MM.1S (cell line): ENCODE data around the gene TMEM169.

Experiments used
- CTCF ChIP-seq: fragments of 300-600 bp; sonication (generic); IDR thresholded peaks from 2 replicates; pipeline ENCODE4 v1.5.1; 2016; ENCODE audit warnings: antibody characterized with exemption, low read length, mixed read lengths
- EZH2 ChIP-seq: fragments of 300-600 bp; sonication (generic); optimal IDR thresholded peaks from 2 replicates; pipeline ENCODE3; 2017; ENCODE audit warnings: low read depth, mild to moderate bottlenecking, antibody characterized with exemption, low read length, mixed read lengths
- EZH2phosphoT487 ChIP-seq: fragments of 300-600 bp; sonication (generic); IDR thresholded peaks from 2 replicates; pipeline ENCODE4 v1.6.1; 2018; ENCODE audit warnings: antibody characterized with exemption, low read length

GRCh38 chr2:216066230-216066629, 15.5 kb upstream of the TMEM169 start:
- no peak for TF ChIP-seq EZH2
- no peak for TF ChIP-seq CTCF
- TF ChIP-seq EZH2phosphoT487: no peak
